ENCODE measurements around the gene INTS11.

INTS11 gene

GRCh38 chr1:1359664-1360468 is 35.4 kb upstream of the INTS11 start:
- TF ChIP-seq ZFX (IDR thresholded peaks at IDR 0.05), result no peak; the same call in 1 of the 2 replicates
- TF ChIP-seq, protein P1, sequence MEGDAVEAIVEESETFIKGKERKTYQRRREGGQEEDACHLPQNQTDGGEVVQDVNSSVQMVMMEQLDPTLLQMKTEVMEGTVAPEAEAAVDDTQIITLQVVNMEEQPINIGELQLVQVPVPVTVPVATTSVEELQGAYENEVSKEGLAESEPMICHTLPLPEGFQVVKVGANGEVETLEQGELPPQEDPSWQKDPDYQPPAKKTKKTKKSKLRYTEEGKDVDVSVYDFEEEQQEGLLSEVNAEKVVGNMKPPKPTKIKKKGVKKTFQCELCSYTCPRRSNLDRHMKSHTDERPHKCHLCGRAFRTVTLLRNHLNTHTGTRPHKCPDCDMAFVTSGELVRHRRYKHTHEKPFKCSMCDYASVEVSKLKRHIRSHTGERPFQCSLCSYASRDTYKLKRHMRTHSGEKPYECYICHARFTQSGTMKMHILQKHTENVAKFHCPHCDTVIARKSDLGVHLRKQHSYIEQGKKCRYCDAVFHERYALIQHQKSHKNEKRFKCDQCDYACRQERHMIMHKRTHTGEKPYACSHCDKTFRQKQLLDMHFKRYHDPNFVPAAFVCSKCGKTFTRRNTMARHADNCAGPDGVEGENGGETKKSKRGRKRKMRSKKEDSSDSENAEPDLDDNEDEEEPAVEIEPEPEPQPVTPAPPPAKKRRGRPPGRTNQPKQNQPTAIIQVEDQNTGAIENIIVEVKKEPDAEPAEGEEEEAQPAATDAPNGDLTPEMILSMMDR (conservative IDR thresholded peaks at IDR 0.05), result no peak
- no peak overlapping the region; the same call in 1 of the 2 replicates for H3K27ac ChIP-seq

DNA sequence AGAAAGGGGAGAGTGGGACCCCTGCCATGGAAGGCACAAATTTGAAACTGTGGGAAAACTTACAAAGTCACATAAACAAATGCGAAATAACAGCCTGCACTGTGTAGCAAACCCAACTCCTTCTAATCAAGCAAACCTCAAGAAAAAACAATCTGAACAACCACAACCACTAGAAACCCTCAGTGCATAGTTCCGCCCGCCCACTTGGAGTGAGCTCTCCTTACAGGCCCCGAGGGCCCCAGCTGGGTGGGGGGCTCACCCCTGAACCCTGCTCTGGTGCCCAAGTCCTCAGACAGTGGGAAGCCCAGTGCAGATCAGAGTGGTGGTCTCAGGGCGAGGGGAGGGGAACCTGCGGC is 34.8 kb upstream of the INTS11 start:
- no peak for TF ChIP-seq ZFX (IDR thresholded peaks at IDR 0.05)
- TF ChIP-seq, protein P1 (conservative IDR thresholded peaks at IDR 0.05), result no peak
- H3K27ac ChIP-seq, result peak overlapping the region; percentile 11

DNA sequence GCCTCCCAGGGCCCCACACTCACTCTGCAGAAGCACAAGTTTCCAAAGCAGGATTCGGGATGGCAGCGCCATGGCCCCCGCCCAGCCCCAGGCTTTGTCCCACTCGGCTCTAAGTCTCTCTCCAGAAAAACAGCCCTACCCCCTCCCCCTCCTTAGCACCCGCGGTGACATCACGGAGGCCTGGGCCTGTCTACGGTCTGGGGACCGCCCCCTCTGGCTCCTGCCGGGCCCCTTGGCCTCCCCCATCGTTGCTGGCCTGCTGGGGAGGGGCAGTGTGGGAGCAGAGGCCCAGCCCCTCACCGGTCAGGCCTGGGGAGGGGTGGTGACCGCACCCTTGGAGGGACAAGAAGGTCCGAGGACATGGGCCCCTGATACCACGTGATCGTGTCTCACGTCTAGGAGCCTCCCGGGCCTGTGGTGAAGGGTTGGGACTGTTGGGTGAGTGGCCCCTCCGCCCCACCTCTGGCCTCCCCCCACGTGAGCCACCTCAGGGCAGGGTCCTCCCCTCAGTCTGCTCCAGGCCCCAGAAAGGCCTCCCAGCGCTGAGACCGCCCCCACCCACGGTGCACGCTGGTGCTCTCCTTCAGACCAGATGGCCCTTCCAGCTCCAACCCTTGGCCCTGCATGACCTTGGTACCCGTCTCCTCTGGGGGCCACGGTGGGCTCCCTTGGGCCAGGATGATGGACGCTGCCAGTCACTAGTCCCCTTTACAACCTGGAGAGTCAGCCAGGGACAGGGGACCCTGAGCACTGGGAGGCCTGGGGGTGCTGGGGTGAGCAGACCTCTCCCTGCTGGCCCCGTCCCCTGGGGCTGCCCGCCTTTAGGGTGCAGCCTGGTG is 34.2 kb upstream of the INTS11 start, which contains the start of gene MXRA8:
TSS of gene MXRA8 (minus strand) at position 123 of the 839 bp plus-strand sequence. CDS start at position 72, 51 bp downstream.
- TF ChIP-seq, protein P1 (conservative IDR thresholded peaks at IDR 0.05), result no peak
- TF ChIP-seq ZFX (IDR thresholded peaks at IDR 0.05), result no peak
- peak within 1 kb of the TSS; percentile 11 for H3K27ac ChIP-seq

GRCh38 chr1:1357871-1358432 is 33.5 kb upstream of the INTS11 start:
- peak overlapping the region; percentile 11; the same call in 1 of the 2 replicates for H3K27ac ChIP-seq
- TF ChIP-seq, protein P1 (conservative IDR thresholded peaks at IDR 0.05), result no peak
- no peak for TF ChIP-seq ZFX (IDR thresholded peaks at IDR 0.05)

DNA sequence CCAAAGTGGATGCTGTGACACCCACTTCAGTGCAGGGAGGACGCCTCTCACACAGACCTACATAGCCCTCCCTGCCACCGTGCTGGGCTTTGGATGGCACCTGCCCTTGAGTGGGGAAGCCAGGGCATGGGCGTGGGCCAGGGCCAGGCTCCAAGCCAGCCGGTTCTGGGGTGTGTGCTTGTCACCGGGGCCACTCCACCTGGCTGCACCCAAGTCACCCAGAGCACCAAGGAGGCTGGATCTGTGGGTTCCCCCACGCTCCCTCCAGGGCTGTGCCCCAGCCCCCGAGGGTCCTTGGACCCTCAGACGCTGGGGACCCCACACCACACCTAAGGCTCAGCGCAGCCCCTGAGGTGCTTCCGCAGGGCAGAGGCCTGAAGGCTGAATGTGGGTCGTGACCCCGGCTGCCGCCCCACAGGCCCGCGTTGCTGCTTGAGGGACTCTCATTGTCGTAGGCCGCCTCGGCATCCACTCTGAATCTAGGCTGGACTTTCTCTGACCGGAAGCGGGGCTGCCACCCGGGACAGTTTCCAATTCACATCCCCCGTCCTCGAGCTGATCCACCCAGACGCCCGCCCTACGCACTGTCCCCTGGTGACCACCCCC is 32.4 kb upstream of the INTS11 start:
- H3K27ac ChIP-seq, result no peak overlapping the region
- TF ChIP-seq, protein P1 (conservative IDR thresholded peaks at IDR 0.05), result no peak
- no peak for TF ChIP-seq ZFX (IDR thresholded peaks at IDR 0.05)

DNA sequence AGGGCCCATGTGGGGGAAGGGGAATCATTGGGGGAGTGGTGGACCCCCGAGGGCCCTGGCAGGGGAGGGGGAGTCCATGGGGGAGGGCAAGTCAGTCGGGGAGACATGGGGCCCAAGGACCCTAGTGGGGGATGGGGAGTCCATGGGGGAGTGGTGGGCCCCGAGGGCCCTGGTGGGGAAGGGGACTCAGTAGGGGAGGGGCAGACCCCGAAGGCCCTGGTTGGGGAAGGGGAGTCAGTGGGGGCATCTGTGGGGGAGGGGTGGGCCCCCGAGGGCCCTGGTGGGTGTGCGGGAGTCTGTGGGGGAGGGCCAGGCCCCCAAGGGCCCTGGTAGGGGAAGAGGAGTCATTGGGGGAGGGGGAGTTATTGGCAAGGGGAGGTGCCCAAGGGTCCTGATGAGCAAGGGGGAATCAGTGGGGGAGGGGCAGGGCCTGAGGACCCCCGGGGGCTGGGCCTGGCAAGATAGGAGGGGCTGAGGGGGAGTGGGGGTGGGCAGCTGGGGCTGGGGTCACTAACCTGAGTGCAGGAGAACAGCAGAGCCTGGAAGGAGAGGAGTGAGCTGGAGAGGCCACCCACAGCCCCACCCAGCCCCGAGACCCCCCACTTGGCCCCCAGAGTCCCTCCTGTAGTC is 31.8 kb upstream of the INTS11 start:
- no peak for TF ChIP-seq ZFX (IDR thresholded peaks at IDR 0.05)
- TF ChIP-seq, protein P1 (conservative IDR thresholded peaks at IDR 0.05), result no peak
- peak overlapping the region; percentile 86 for H3K27ac ChIP-seq
